Measurements from ENCODE around the gene CWH43. TPM values are rescaled to one million over a fixed set of nuclear protein-coding genes. Genes with fewer than 3 reads are reported as not detected.
"Not testable (repeated sequence)": the region's sequence is repeated elsewhere in the genome, so short reads cannot be mapped to it uniquely, and the experiment has no call there.

The CWH43 gene
- total RNA-seq, 4 donors from 2014 or later: not detected

GRCh38 chr4:49110579-49110978, 124.5 kb downstream of the CWH43 start:
- H3K4me1 ChIP-seq; H3K4me3 ChIP-seq; H3K27me3 ChIP-seq; H3K27ac ChIP-seq; H3K36me3 ChIP-seq; DNase-seq (ENCODE audit: low spot score in 2 of 2): not testable (repeated sequence)
- 63 to 65% methylated on average over 5 of the region's 5 CpGs for WGBS, 2 donors
- peaks cover 0 to 83% (median 8%) of the 10 kb centered on the region in 4 donors for H3K9me3 ChIP-seq

Small RNA genes within 50 kb of the gene (small RNA-seq; reads per million reads assigned to genes)
- gene AC020593.1: not detected

Other genes with a start within 250 kb of the CWH43 start
- 100 to 1,000 TPM in 2 of 4 donors, 10 to 100 TPM in 2; 88.3 to 122 (median 99.7) TPM for gene FRYL, start 206.0 kb upstream of the CWH43 start, total RNA-seq
- gene OCIAD1, start 155.2 kb upstream of the CWH43 start, total RNA-seq: 100 to 1,000 TPM in 1 of 4 donors, 10 to 100 TPM in 3; 85.1 to 133 (median 93.4) TPM
- 1 to 10 TPM in 3 of 4 donors, under 1 TPM in 1; 0.84 to 5.1 (median 2.9) TPM for gene OCIAD2, start 79.5 kb upstream of the CWH43 start, total RNA-seq